GM19035 (cell line): Measurements from ENCODE around the gene SMIM5.
"Not testable (repeated sequence)": the region's sequence is repeated elsewhere in the genome, so short reads cannot be mapped to it uniquely, and the experiment has no call there.

Source experiments
- ATAC-seq: cut with Tn5 transposase; IDR thresholded peaks from one replicate; pipeline ENCODE4 v1.9.1; 2021; ENCODE audit not compliant: unreplicated experiment

Gene SMIM5, protein sequence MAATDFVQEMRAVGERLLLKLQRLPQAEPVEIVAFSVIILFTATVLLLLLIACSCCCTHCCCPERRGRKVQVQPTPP

DNA sequence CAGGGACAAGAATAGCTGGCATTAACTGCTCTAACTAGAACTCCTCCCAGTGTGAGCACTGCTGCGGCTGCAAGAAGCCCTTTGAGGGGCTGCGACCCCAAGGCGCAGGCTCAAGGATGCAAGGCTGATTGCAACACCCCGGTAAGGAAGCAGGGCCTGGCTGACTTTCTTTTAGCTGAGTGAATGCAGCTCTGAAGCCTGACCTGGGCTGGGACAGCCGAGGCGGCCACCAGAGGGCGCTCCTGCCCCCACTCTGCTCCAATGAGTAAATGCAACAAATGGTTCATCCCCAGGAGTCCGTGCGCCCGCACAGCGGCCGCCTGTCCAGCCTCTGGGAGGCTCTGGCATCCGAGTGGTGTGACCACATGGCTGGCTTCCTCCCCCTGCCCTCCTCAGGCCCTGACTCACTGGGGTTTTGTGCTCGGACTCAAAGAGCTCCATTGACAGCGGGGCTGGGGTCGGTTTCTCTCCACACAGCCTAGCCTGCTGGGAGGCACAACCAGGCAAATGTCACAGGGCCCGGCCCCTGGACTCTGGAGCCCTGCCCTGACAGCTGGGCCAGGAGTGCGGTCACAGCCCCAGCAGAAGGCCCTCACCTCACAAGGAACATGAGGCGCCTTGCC lies at the start of gene SMIM5:
Gene SMIM5 (plus strand): TSS at position 572 of the 623 bp plus-strand sequence. CDS start 6,768 bp downstream, outside the sequence.
- no peak for ATAC-seq

DNA sequence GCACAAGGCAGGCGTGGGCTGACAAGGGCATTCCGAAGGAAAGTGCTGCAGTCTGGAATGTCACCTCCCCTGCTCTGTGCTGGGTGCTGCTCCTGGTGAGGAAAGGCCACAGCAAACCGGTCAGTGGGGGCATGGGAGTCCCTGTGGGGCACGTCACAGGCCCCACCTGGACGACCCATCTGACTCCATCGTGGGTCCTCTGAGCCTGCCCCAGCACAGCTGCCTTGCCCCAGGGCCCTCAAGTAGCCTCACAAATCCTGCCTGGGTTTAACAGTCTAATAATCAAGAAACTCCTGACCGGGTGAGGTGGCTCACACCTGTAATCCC lies 48.4 kb upstream of the SMIM5 start:
- ATAC-seq = no peak

DNA sequence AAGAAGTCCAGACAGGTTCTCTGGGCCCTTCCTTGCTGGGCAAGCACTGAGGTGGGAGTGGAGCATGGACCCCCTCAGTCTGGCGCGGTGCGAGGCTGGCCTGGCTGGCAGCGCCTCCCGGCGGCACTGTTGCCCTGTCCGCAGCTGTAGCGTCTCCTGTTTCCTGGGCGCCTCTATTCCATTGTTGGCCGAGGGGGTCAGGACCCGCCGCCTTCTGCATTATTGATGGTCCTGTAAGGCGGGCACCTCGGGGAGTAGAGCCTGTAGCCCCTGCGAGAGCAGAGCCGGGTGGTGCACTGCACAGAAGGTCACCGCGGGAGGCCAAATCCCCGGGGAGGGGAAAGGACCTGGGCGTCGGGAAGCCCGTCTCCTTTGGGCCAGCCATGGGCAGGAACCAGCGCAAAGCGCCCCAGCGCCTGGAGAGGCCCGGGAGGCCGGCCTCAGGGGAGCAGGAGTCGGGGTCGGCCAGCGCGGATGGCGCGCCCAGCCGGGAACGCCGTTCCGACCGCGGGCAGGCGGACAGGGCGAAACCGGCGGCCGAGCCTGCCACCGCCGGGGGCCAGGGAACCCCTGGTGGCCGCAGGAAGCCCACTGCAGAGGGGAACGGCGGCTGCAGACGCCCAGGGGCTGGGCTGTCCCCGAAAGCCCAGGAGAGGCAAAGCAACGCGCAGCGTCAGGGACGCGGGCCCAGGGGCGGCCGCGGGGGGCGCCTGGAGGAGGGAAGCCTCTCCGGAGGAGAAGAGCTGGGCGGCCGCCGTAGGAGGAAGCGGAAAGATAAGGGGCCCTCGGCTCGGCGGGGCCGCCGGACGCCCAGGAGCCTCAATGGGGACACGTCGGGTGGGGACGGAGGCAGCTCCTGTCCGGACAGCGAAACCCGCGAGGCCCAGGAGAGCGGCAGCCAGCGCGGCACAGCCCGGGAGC lies 45.3 kb upstream of the SMIM5 start, which contains the start of gene MYO15B:
Gene MYO15B (plus strand): TSS at position 126 of the 921 bp plus-strand sequence. CDS start 258 bp downstream, at position 384.
- ATAC-seq = peak; percentile 10

DNA sequence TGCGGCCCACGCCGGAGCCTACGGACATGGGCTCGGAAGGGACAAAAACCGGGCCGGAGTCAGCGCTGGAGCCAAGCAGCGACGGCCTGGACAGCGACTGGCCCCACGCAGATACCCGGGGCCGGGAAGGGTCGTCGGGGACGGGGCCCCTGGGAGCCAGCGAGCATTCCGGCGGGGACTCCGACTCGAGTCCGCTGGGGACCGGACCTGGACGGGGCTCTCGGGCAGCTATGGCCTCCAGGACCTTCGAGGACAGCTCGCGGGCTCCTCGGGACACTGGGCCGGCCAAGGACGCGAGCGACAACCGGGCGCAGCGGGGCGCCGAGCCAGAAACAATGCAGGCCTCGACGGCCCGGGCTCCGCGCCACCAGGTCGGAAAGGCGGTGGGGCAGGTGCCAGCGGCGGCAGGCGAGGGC lies 44.6 kb upstream of the SMIM5 start:
- ATAC-seq = peak; percentile 25

DNA sequence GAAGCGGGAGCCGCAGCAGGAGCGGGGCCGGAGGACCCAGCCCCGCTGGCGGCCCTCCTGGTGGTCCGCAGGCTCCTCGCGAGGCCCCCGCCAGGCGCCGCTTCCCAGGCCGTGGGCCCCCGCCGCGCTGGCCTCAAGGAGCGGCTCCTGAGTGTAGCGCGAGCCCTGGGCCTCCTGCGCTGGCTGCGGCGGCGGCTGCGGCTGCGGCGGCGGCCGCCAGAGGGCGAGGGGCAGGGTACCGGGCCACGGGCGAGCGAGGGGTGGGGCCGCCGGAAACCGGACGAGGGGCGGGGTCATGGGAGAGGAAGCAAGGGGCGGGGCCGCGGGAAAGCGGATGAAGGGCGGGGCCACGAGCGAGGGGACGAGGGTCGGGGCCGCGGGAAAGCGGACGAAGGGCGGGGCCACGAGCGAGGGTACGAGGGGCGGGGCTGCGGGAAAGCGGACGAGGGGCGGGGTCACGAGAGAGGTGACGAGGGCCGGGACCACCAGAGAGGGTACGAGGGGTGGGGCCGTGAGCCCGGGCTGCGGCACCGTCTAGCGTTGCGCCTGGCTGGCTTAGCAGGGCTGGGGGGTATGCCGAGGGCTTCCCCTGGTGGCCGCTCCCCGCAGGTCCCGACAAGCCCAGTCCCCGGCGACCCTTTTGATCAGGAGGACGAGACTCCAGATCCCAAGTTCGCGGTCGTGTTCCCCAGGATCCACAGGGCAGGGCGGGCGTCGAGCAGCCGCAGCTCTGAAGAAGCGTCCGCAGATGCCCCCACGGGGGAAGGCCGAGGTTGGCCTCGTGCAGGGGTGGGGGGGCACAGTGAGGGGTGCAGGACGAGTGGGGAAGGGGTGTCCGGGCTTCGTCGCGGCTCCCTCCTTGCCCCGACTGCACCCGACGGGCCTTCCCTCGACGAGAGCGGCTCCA lies 44.0 kb upstream of the SMIM5 start:
- ATAC-seq = peak; percentile 60

DNA sequence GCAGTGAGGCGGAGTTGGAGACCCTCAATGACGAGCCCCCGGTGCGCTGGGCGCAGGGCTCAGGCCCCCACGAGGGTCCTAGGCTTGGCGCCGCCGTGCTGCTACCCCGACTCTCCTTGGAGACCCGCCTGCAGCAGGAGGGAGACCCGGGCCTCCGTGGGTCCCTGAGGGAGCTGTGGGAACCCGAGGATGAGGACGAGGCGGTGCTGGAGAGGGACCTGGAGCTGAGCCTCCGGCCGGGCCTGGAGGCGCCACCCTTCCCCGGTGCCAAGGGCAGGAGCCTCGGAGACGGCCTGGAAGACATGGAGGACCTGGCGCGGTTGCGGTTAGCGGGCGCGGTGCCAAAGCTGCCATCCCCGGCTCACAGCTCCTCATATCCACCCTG lies 43.3 kb upstream of the SMIM5 start:
- ATAC-seq = no peak

DNA sequence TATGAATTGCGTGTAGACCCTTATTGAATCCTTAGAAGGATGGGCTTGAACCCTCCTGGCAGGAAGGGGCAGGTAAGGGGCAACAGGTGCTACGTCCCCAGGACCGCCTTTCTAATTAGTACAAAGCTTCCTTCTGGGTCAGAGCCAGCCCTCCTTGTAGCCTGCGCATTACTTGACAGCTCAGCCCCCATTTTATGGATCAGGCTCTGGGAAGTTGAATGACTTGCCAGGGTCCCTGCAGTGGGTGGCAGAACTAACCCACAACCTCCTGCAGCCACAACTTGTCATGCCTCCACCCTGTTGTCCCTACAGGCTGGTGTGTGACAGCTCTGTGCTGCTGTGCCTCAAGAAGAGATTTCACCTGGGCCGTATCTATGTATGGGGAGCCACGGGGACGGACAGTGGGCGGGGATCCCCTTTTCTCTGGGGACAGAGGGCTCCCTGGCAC lies 42.9 kb upstream of the SMIM5 start:
- ATAC-seq = no peak

DNA sequence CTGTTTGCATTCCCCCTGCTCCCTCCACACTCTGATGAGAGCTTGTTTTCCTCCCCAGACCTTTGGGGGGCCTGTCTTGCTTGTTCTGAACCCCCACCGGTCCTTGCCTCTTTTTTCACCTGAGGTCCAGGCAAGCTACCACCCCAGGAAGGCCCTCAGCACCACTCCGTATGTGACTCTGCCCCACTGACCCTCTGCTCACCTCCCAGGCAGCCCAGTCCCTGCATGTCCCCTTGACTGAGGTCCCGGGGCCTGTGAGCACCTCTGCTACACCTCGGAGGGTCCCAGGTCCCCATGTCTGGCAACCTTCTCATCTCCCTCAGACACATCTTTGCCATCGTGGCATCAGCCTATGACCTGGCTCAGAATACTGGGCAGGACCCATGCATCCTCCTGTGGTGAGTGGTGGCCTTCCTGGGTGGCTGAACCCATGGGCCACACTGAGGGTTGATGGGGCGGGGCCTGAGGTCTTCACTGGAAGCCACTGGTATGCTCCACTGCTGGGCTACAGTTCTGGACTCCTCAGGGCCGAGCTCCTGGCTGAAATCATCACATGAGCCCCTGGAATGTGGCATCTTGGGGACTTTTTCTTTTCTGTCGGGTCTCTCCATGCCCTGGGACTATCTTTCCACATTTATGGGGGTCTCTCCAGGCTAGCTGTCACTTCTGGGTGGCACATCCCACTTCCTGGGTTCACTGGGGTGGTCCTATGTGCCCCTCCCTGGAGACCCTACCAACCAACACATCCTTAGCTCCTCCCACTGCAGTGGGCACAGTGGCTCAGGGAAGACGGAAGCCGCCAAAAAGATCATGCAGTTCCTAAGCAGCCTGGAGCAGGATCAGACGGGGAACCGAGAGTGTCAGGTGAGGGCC lies 42.1 kb upstream of the SMIM5 start:
- no peak for ATAC-seq

DNA sequence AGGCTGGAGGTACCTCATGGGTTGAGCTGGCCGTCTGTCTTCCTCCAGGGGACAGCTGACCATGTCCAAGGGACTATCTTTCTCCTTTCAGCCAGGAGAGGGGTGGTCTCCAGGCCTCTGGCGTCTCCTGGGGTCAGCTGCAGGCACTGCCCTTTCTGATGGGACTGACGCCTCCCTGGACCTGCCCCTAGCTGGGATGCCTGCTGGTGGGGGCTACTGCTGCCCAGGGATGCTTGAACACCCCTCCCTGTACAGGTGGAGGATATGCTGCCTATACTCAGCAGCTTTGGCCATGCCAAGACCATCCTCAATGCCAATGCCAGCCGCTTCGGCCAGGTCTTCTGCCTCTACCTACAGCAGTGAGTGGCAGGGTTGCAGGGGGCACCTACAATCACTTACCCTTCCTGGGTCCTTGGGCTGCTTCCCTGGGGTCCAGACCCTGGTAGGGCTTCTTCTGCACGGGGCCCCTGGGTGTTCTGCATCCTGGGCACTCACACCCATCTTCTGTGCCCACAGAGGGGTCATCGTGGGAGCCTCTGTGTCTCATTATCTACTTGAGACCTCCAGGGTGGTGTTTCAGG lies 41.4 kb upstream of the SMIM5 start:
- no peak for ATAC-seq

DNA sequence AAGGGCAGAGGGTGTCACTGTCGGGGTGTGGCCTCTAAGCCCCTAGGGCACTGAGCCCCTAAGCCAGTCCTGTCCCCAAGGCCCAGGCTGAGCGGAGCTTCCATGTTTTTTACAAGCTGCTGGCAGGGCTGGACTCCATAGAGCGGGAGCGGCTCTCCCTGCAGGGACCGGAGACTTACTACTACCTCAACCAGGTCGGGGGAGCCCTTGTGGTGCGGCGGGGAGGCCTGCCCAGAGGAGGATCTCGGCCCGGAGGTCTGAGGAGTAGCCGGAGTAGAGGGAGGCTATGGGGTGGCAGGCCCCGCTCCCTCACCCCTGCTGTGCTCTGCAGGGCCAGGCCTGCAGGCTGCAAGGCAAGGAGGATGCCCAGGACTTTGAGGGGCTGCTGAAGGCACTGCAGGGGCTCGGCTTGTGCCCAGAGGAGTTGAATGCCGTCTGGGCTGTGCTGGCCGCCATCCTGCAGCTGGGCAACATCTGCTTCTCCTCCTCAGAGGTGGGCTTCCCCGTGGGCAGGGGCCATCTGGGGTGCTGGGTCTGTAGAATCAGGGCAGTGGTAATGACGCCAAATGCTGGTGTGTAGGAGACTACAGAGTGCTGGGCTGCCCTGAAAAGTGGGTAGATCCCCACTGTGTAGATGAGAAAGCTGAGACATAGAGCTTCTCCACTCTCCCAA lies 40.8 kb upstream of the SMIM5 start:
- no peak for ATAC-seq

DNA sequence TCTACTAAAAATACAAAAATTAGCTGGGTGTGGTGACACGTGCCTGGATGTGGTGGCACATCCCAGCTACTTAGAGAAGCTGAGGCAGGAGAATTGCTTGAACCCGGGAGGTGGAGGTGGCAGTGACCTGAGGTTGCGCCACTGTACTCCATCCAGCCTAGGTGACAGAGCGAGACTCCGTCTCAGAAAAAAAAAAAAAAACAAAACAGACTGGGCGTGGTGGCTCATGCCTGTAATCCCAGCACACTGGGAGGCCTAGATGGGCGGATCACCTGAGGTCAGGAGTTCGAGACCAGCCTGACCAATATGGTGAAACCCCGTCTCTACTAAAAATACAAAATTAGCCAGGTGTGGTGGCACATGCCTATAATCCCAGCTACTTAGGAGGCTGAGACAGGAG lies 39.8 kb upstream of the SMIM5 start:
- not testable (repeated sequence) for ATAC-seq

DNA sequence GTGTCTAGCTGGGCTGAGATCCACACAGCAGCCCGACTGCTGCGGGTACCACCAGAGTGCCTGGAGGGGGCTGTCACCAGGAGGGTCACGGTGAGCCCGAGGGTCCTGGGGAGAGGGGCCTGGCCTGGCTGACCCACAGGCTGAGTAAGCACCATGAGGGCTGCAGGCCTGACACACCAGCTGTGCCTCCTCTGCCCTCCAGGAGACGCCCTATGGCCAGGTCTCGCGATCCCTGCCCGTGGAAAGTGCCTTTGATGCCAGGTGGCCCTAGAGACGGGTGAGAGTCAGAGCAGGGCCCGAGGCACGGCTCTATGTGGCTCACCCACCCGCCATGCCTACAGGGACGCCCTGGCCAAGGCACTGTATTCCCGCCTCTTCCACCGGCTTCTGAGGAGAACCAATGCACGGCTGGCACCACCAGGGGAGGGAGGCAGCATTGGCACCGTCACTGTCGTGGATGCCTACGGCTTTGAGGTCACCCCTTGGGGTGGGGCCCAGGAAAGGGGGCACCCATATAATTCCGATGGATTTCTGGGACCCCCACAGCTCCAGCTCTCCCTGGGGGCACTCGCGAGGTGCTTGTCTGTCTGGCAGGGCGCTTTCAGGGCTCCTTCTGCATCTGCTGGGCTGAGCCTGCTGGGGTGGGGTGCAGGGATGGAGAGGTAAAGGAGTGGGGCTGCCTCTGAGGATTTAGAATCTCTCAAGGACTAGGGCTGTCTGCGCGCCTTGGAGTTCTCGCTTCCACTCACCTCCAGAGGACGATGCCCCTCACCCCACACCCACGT lies 38.5 kb upstream of the SMIM5 start:
- ATAC-seq = no peak

DNA sequence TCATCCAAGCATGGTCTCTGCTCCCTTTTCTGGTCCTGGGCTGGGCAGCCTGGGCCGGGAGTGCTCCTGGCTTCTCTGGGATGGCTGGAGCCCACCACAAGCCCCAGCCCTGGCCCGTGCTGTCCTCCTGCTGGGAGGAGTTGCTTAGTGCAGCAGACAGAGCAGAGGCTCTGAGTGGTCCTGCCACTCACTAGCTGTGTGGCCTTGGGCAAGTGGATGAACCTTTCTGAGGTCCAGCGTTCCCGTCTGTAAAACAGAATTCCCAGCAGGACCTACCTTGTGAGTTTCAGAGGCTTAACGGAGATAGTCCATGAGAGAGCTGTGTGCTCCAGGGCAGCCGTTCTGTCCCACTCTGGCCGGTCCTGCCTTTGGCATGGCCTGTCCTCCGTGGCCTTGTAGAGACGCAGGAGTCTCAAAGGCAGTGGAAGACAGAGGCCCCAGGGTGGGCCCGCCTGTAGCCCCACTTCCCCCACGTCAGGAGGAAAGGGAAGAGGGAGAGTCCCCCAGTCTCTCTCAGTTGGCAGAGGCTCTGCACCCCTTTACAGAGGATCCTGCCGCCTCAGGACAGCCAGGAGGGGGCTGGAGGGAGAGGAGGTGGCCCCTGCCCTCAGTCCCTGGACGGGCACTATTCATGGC lies 37.8 kb upstream of the SMIM5 start:
- ATAC-seq = no peak

DNA sequence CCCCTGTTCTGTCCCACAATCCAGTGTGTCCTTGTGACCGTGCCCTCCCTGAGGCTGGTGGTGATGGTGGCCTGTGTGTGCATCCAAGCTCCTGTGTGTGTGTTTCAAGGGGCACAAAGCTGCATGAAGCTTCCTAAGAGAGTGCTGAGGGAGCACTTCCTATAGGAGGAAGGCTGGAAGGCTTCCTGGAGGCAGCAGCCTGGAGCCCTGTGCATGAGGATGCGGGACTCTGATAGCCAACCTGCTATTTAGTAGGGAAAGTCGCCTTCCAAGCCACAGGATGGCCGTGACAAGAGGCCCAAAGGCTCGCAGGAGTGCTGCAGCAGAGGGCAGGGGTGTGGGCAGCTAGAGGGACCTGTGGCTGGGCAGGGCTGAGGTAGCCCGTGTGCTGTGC lies 37.3 kb upstream of the SMIM5 start:
- ATAC-seq = no peak

DNA sequence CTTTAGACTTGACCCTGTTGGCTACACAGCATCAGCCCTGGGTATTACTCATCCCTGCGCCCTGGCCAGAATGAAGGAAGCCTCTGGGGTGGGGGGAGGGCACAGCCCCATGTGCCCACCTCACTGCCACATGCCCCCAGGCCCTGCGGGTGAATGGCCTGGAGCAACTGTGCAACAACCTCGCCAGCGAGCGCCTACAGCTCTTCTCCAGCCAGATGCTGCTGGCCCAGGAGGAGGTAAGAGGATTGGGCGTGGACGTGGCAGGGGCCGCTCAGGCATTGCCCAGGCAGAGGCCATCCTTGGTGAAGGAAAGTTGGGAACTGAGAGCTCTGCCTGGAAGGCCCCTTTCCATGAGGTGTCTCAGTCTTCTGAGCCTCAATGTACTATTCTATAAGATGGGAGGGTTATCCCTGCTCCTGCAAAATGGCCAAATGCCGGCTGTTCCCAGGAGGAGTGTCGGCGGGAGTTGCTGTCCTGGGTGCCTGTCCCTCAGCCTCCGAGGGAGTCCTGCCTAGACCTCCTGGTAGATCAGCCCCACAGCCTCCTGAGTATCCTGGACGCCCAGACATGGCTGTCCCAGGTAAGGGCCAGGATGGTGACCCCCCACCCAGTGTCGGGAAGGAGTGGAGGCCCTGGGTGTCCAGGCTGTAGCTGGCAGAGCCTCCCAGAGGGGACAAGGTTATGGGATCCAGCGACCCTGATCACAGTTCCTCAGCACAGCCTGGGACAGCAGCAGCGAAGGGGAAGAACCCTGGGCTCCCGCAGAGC lies 36.7 kb upstream of the SMIM5 start:
- no peak for ATAC-seq

DNA sequence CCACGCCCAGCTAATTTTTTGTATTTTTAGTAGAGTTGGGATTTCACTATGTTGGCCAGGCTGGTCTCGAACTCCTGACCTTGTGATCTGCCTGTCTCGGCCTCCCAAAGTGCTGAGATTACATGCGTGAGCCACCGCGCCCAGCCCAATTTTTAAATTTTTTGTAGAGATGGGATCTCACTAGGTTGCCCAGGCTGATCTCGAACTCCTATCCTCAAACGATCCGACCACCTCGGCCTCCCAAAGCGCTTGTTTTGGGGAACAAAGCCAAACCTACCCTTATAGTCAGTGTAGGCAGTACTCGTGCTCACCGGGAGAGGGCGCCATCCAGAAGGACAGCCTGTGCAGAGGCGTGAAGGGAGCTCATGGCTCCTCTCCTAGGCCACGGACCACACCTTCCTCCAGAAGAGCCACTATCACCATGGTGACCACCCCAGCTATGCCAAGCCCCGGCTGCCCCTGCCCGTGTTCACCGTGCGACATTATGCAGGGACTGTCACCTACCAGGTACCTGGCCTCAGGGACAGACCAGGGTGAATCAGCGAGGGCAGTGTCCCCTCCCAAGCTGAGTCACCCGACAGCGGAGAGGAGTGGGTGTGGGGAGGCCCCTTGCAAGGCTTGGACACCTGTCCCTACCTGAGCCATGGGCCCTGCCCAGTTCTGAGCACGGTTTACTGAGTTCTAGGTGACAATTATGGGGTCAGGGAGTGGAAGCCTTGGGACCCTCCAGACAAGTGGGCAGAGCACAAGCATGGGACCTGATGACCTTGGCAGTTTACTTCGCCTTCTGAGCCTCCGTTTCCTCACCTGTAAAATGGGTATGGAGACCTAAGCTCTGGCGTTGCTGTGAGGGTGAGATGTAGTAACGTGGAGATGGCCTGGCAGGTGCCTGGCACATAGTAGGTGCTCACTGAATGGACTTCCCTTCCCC lies 31.9 kb upstream of the SMIM5 start:
- ATAC-seq = no peak
